OCI-LY7 (cell line): ENCODE measurements around the gene C8G. TPM values are rescaled to one million over a fixed set of nuclear protein-coding genes. Genes with fewer than 3 reads are reported as not detected.

Experiments used
- BruUV-seq: library from RNA; stranded (reverse); fragments of 400-500 nt; replicated peaks from 2 replicates; lab custom pipeline; 2021; lab: Mats Ljungman, UMichigan
- CTCF ChIA-PET: fragments of 300-600 bp; sonication (Branson Sonifier 250); formaldehyde crosslinking; loops from one replicate; lab custom pipeline; 2022; ENCODE audit warnings: antibody characterized with exemption; ENCODE audit not compliant: unreplicated experiment; lab: Charles Lee
- POLR2A ChIA-PET: fragments of 300-600 bp; sonication (Branson Sonifier 250); formaldehyde crosslinking; loops from one replicate; lab custom pipeline; 2022; ENCODE audit warnings: antibody characterized with exemption; lab: Charles Lee
- DNase-seq: peaks from one replicate; pipeline ENCODE4 v3.0.0-alpha.2; 2015; ENCODE audit warnings: low spot score
- H2AFZ ChIP-seq: fragments of 200-600 bp; sonication (generic), shearing (Covaris generic); 2 replicates; pipeline ENCODE4 v1.6.1; 2014; ENCODE audit warnings: mild to moderate bottlenecking, antibody characterized with exemption, low read length, moderate library complexity
- H3K27ac ChIP-seq: fragments of 200-600 bp; sonication (generic); 2 replicates; pipeline ENCODE4 v1.5.1; 2014; ENCODE audit warnings: mixed run types, low read depth, mild to moderate bottlenecking, moderate library complexity, low read length, inconsistent platforms; ENCODE audit not compliant: poor library complexity, severe bottlenecking
- H3K36me3 ChIP-seq: fragments of 200-600 bp; sonication (generic); 2 replicates; pipeline ENCODE4 v1.6.1; 2014; ENCODE audit warnings: mild to moderate bottlenecking, antibody characterized with exemption, low read length, moderate library complexity, mixed read lengths; ENCODE audit not compliant: insufficient read depth
- H3K4me1 ChIP-seq: fragments of 200-600 bp; sonication (generic); 2 replicates; pipeline ENCODE4 v1.5.1; 2014; ENCODE audit warnings: mild to moderate bottlenecking, low read length; ENCODE audit not compliant: insufficient read depth, poor library complexity, severe bottlenecking
- H3K4me2 ChIP-seq: fragments of 200-600 bp; sonication (generic); 2 replicates; pipeline ENCODE4 v1.6.1; 2014; ENCODE audit warnings: mild to moderate bottlenecking, low read length
- H3K4me3 ChIP-seq: fragments of 200-600 bp; sonication (generic); 2 replicates; pipeline ENCODE4 v1.5.1; 2014; ENCODE audit warnings: mild to moderate bottlenecking, low read depth, low read length; ENCODE audit not compliant: poor library complexity, severe bottlenecking
- H3K79me2 ChIP-seq: fragments of 200-600 bp; sonication (generic); 2 replicates; pipeline ENCODE4 v1.6.1; 2016; ENCODE audit warnings: low read depth, mild to moderate bottlenecking, low read length, moderate library complexity, mixed read lengths; ENCODE audit not compliant: insufficient read depth
- H3K9me2 ChIP-seq: fragments of 200-600 bp; sonication (generic); 2 replicates; pipeline ENCODE4 v1.6.1; 2016; ENCODE audit warnings: mild to moderate bottlenecking, low read length, mixed read lengths; ENCODE audit not compliant: insufficient read depth
- H3K9me3 ChIP-seq: fragments of 200-600 bp; sonication (generic); 2 replicates; pipeline ENCODE4 v1.6.1; 2014; ENCODE audit warnings: mild to moderate bottlenecking, mixed run types, low read length, mixed read lengths
- H4K20me1 ChIP-seq: fragments of 200-600 bp; sonication (generic); 2 replicates; pipeline ENCODE4 v1.6.1; 2014; ENCODE audit warnings: mild to moderate bottlenecking, antibody characterized with exemption, low read length, moderate library complexity, mixed read lengths; ENCODE audit not compliant: insufficient read depth
- EZH2phosphoT487 ChIP-seq: fragments of 200-600 bp; sonication (generic); IDR thresholded peaks from 2 replicates; pipeline ENCODE4 v1.6.1; 2018; ENCODE audit warnings: low read depth, borderline replicate concordance, mild to moderate bottlenecking, mixed run types, antibody characterized with exemption, low read length, moderate library complexity, mixed read lengths
- intact Hi-C: fragments of 100-400 bp; cut with micrococcal nuclease; formaldehyde crosslinking; loops from one replicate; pipeline ENCODE4 v1.10.0; 2022; ENCODE audit not compliant: unreplicated experiment
- total RNA-seq, 2 experiments: library from RNA; depleted of rRNA in 1 of 2; stranded (reverse); fragments of >200 nt in 1 of 2; shearing (Covaris generic) in 1 of 2; gene quantifications; 2 replicates each; pipeline ENCODE4 v1.2.3, GENCODE V29; 2014 to 2022
- TF ChIP-seq, protein P1 (sequence below): fragments of 200-600 bp; sonication (generic); conservative IDR thresholded peaks from 2 replicates; pipeline ENCODE4 v1.5.1; 2014; ENCODE audit warnings: mild to moderate bottlenecking, antibody characterized with exemption, low read length, moderate library complexity, mixed read lengths

Gene C8G
- total RNA-seq, 2 experiments from 2014 or later = 0.95 to 2.2 TPM

DNA sequence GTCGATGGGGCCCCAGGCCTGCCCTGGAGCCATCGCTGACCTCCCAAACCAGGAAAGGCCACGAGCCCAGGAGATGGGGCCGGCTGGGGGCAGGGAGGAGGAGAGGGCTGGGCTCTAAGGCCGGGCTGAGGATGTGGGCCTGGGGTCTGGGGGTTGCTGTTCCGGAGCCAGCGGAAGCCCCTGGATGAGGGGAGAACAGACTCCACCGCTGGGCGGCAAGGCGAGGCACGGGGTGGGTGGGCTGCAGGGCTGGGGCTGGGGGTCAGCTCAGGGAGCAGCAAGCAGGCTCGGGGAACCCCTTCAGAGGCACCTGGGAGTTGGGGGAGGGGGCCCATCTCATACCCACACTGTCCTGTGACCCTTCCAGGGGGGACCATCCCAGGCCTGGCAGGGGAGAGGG lies 18.7 kb downstream of the C8G start:
- Histone ChIP-seq H3K9me3 (no peaks in the 10 kb centered on the region), H3K4me1 (peaks cover 8% of the 10 kb centered on the region), H3K79me2 (no peaks in the 10 kb centered on the region), H3K4me2 (no peak overlapping the region), H3K27ac (no peak overlapping the region), H4K20me1 (no peaks in the 10 kb centered on the region), H3K4me3 (no peak overlapping the region), H3K9me2 (no peaks in the 10 kb centered on the region), H3K36me3 (no peaks in the 10 kb centered on the region), H2AFZ (no peak overlapping the region)
- ChIA-PET POLR2A (no interaction called here), CTCF (no interaction called here)
- TF ChIP-seq EZH2phosphoT487 = no peak
- TF ChIP-seq, protein P1, sequence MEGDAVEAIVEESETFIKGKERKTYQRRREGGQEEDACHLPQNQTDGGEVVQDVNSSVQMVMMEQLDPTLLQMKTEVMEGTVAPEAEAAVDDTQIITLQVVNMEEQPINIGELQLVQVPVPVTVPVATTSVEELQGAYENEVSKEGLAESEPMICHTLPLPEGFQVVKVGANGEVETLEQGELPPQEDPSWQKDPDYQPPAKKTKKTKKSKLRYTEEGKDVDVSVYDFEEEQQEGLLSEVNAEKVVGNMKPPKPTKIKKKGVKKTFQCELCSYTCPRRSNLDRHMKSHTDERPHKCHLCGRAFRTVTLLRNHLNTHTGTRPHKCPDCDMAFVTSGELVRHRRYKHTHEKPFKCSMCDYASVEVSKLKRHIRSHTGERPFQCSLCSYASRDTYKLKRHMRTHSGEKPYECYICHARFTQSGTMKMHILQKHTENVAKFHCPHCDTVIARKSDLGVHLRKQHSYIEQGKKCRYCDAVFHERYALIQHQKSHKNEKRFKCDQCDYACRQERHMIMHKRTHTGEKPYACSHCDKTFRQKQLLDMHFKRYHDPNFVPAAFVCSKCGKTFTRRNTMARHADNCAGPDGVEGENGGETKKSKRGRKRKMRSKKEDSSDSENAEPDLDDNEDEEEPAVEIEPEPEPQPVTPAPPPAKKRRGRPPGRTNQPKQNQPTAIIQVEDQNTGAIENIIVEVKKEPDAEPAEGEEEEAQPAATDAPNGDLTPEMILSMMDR = no peak
- no TSS peak for BruUV-seq
- no peak for DNase-seq
- intact Hi-C loops = no loop called here

DNA sequence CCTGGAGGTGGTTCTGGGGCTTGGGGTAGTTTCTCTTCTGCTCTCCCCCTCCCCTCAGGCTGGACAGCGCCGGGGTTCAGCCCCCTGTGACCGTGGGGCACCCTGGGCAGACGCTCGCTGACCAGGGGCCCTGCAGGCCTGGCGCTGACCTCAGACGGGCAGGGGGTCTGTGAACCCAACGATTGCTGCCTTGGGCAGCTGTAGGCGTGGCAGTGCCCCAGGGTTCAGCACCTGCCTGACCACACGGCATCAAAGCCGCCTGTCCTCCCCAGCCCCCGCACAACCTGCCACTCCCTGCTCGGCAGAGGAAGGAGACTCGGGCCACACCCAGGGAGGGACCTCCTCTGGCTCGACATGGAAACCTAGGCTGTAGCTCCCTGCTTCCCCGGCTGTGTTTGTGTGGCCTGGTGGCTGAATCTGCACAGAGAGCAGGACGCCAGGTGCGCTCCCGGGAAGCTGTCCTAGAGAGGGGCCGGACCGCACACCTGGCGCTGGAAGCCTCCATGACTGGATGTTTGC lies 19.2 kb downstream of the C8G start:
- no peaks in the 10 kb centered on the region for H3K36me3 ChIP-seq
- H3K4me2 ChIP-seq = no peak overlapping the region
- no TSS peak for BruUV-seq
- CTCF ChIA-PET = no interaction called here
- H3K79me2 ChIP-seq = no peaks in the 10 kb centered on the region
- no peak for TF ChIP-seq EZH2phosphoT487
- TF ChIP-seq, protein P1 = no peak
- no peak overlapping the region for H3K27ac ChIP-seq
- H4K20me1 ChIP-seq = no peaks in the 10 kb centered on the region
- DNase-seq = no peak
- H3K9me3 ChIP-seq = no peaks in the 10 kb centered on the region
- POLR2A ChIA-PET = no interaction called here
- intact Hi-C loops = no loop called here
- peaks cover 8% of the 10 kb centered on the region for H3K4me1 ChIP-seq
- no peaks in the 10 kb centered on the region for H3K9me2 ChIP-seq
- H2AFZ ChIP-seq = no peak overlapping the region
- no peak overlapping the region for H3K4me3 ChIP-seq

DNA sequence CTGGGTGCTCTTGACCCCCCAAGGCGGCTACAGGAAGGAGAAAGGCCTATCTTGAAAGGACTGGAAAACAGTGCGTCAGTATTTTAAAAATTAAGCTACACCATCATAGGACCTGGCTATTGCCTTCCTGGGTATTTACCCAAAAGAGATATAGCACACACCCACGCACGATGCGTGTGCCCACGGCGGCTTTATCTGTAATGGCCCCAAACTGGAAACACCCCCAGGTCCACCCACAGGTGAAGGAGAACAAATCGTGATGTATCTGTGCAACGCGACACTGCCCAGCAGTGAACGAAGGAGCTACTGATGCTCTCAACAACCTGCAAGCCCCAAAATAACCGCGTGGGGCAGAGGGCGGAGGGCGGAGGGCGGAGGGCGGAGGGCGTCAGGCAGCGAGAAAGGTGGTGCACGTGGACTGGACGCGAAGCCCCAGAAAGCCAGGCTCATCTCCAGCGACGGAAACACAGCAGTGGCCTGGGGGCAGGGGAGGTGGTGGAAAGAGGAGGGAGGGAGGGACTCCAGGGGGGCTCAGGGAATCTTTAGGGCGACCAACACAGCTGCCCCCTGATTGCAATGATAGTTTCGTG lies 19.9 kb downstream of the C8G start:
- Histone ChIP-seq H3K27ac (no peak overlapping the region), H3K9me2 (no peaks in the 10 kb centered on the region), H3K79me2 (no peaks in the 10 kb centered on the region), H4K20me1 (no peaks in the 10 kb centered on the region), H3K9me3 (no peaks in the 10 kb centered on the region), H3K4me3 (no peak overlapping the region), H3K36me3 (no peaks in the 10 kb centered on the region), H2AFZ (no peak overlapping the region), H3K4me1 (peaks cover 8% of the 10 kb centered on the region), H3K4me2 (no peak overlapping the region)
- ChIA-PET CTCF (interaction anchor here (0.7 kb wide), 1 partner anchor 14 kb away, joined by 3 read pairs; no protein-coding TSS in a partner anchor), POLR2A (interaction anchor here (0.7 kb wide), 1 partner anchor 37 kb away, joined by 4 read pairs; no protein-coding TSS in a partner anchor)
- DNase-seq = no peak
- TF ChIP-seq, protein P1 = no peak
- no peak for TF ChIP-seq EZH2phosphoT487
- intact Hi-C loops = no loop called here
- no TSS peak for BruUV-seq
